ENCODE measurements around the gene KDM1A. TPM values are rescaled to one million over a fixed set of nuclear protein-coding genes. Genes with fewer than 3 reads are reported as not detected.

The KDM1A gene
- total RNA-seq, 1 experiment from 2014 or later = 162 TPM

DNA sequence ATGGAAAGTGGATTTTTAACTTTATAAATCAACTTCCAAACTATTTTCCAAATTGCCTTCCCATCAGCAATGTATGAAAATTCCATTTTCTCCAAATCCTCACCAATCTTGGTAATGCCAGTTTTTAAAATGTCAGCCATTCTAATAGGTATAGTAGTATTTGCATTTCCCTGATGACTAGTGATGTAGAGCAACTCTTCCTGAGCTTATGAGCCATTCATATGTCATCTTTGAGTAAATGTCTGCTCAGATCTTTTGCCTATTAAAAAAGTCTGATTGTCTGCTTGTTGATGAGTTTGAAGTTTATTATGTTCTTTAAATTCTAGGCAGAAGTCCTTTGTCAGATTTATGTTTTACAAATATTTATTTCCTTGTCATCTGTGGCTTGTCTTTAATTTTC lies 54.7 kb downstream of the KDM1A start:
- Histone ChIP-seq H2AFZ (ENCODE audit: low read depth, low read length, poor library complexity, severe bottlenecking) (no peak overlapping the region), H3K4me1 (ENCODE audit: control insufficient read depth in 1 of 2, insufficient read depth in 2 of 2, low read length in 2 of 2) (no peaks in the 10 kb centered on the region), H3K4me2 (ENCODE audit: low read length) (no peak overlapping the region), H3K79me2 (ENCODE audit: insufficient read depth, low read length) (peaks cover 8% of the 10 kb centered on the region; the same call in 1 of the 2 replicates), H3K9ac (ENCODE audit: low read length) (no peak overlapping the region), H3K27me3 (ENCODE audit: insufficient read depth, low read length) (no peaks in the 10 kb centered on the region), H3K9me3 (ENCODE audit: control insufficient read depth in 1 of 2, insufficient read depth in 1 of 2, low read depth in 1 of 2, low read length in 2 of 2) (no peaks in the 10 kb centered on the region), H3K27ac (ENCODE audit: low read depth, low read length) (no peak overlapping the region), H3K4me3 (replicated peaks in 1 of 2; ENCODE audit: low read depth in 1 of 2, low read length in 2 of 2) (no peak overlapping the region), H3K9me2 (ENCODE audit: insufficient read depth) (no peaks in the 10 kb centered on the region), H4K20me1 (ENCODE audit: insufficient read depth) (peaks cover 11% of the 10 kb centered on the region; the same call in 1 of the 2 replicates), H3K36me3 (ENCODE audit: control insufficient read depth in 1 of 2, insufficient read depth in 2 of 2, low read length in 2 of 2) (peaks cover 60 to 63% of the 10 kb centered on the region in 2 experiments)
- ChIA-PET CTCF (no interaction called here), RAD21 (ENCODE audit: low non-redundant PET in 1 of 2, low total read pairs in 2 of 2, uncharacterized antibody in 2 of 2, unreplicated experiment in 2 of 2) (no interaction called here), POLR2A (no interaction called here)
- no peak for DNase-seq (ENCODE audit: low read depth, low spot score)
- BruUV-seq (replicated peaks) = no TSS peak
- intact Hi-C loops (cut with micrococcal nuclease) = no loop called here
- TF ChIP-seq EZH2 (IDR thresholded peaks at IDR 0.05) (no peak), EGR1 (IDR thresholded peaks at IDR 0.05; ENCODE audit: low read depth) (no peak), ZFX (IDR thresholded peaks at IDR 0.05) (no peak), SIN3A (IDR thresholded peaks at IDR 0.05; ENCODE audit: low read depth) (no peak), MAX (IDR thresholded peaks at IDR 0.05) (no peak), EZH2phosphoT487 (IDR thresholded peaks at IDR 0.05; ENCODE audit: borderline replicate concordance) (no peak), CEBPB (IDR thresholded peaks at IDR 0.05; ENCODE audit: low read depth) (no peak)
- TF ChIP-seq, protein P1, sequence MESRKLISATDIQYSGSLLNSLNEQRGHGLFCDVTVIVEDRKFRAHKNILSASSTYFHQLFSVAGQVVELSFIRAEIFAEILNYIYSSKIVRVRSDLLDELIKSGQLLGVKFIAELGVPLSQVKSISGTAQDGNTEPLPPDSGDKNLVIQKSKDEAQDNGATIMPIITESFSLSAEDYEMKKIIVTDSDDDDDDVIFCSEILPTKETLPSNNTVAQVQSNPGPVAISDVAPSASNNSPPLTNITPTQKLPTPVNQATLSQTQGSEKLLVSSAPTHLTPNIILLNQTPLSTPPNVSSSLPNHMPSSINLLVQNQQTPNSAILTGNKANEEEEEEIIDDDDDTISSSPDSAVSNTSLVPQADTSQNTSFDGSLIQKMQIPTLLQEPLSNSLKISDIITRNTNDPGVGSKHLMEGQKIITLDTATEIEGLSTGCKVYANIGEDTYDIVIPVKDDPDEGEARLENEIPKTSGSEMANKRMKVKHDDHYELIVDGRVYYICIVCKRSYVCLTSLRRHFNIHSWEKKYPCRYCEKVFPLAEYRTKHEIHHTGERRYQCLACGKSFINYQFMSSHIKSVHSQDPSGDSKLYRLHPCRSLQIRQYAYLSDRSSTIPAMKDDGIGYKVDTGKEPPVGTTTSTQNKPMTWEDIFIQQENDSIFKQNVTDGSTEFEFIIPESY (IDR thresholded peaks at IDR 0.05; ENCODE audit: extremely low read depth, insufficient replicate concordance, low read length) = no peak
- TF ChIP-seq, protein P2, sequence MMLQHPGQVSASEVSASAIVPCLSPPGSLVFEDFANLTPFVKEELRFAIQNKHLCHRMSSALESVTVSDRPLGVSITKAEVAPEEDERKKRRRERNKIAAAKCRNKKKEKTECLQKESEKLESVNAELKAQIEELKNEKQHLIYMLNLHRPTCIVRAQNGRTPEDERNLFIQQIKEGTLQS (IDR thresholded peaks at IDR 0.05) = no peak
- no peak for ATAC-seq
